OCI-LY1 (cell line): ENCODE results near the gene IGF2BP3.

Source experiments
- H2AFZ ChIP-seq: fragments of 200-600 bp; sonication (generic), shearing (Covaris generic); 2 replicates; pipeline ENCODE4 v1.6.0; 2014; ENCODE audit warnings: antibody characterized with exemption, mild to moderate bottlenecking, low read length
- H3F3A ChIP-seq: fragments of 200-600 bp; sonication (generic), shearing (Covaris generic); 2 replicates; pipeline ENCODE4 v1.6.0; 2014; ENCODE audit warnings: mild to moderate bottlenecking, antibody characterized with exemption, low read length, moderate library complexity; ENCODE audit not compliant: insufficient read depth
- H3K27ac ChIP-seq: fragments of 200-600 bp; sonication (generic); 2 replicates; pipeline ENCODE4 v1.5.1; 2014; ENCODE audit warnings: low read length, mixed run types, mild to moderate bottlenecking, low read depth; ENCODE audit not compliant: poor library complexity, severe bottlenecking
- H3K27me3 ChIP-seq: fragments of 200-600 bp; sonication (generic); 2 replicates; pipeline ENCODE4 v1.6.0; 2014; ENCODE audit warnings: antibody characterized with exemption, mild to moderate bottlenecking, low read length, moderate library complexity; ENCODE audit not compliant: insufficient read depth
- H3K36me3 ChIP-seq: fragments of 200-600 bp; sonication (generic); 2 replicates; pipeline ENCODE4 v1.6.1; 2014; ENCODE audit warnings: mild to moderate bottlenecking, antibody characterized with exemption, low read length, moderate library complexity, mixed read lengths; ENCODE audit not compliant: insufficient read depth
- H3K4me1 ChIP-seq: fragments of 200-600 bp; sonication (generic); 2 replicates; pipeline ENCODE4 v1.5.1; 2014; ENCODE audit warnings: mild to moderate bottlenecking, low read length, moderate library complexity; ENCODE audit not compliant: insufficient read depth, severe bottlenecking
- H3K4me2 ChIP-seq: fragments of 200-600 bp; sonication (generic), shearing (Covaris generic); 2 replicates; pipeline ENCODE4 v1.6.1; 2014; ENCODE audit warnings: low read length
- H3K4me3 ChIP-seq: fragments of 200-600 bp; sonication (generic); 2 replicates; pipeline ENCODE4 v1.5.1; 2014; ENCODE audit warnings: low read length, low read depth, mild to moderate bottlenecking, mixed read lengths; ENCODE audit not compliant: poor library complexity, severe bottlenecking
- H3K79me2 ChIP-seq: fragments of 200-600 bp; shearing (Covaris generic); 2 replicates; pipeline ENCODE4 v1.6.1; 2016; ENCODE audit warnings: mixed run types, low read length, mixed read lengths; ENCODE audit not compliant: insufficient read depth
- H3K9ac ChIP-seq: fragments of 200-600 bp; sonication (generic), shearing (Covaris generic); 2 replicates; pipeline ENCODE4 v1.6.1; 2014; ENCODE audit warnings: mild to moderate bottlenecking, low read length, mixed read lengths
- H3K9me2 ChIP-seq: fragments of 200-600 bp; sonication (generic), shearing (Covaris generic); 2 replicates; pipeline ENCODE4 v1.6.1; 2014; ENCODE audit warnings: low read depth, mild to moderate bottlenecking, low read length, mixed read lengths
- H3K9me3 ChIP-seq: fragments of 200-600 bp; shearing (Covaris generic); 2 replicates; pipeline ENCODE4 v1.6.1; 2014; ENCODE audit warnings: low read length, mixed read lengths
- H4K20me1 ChIP-seq: fragments of 200-600 bp; sonication (generic), shearing (Covaris generic); 2 replicates; pipeline ENCODE4 v1.6.0; 2016; ENCODE audit warnings: mild to moderate bottlenecking, low read length; ENCODE audit not compliant: insufficient read depth
- EZH2 ChIP-seq: fragments of 200-600 bp; sonication (generic), shearing (Covaris generic); IDR thresholded peaks from 2 replicates; pipeline ENCODE4 v1.8.0; 2017; ENCODE audit warnings: borderline replicate concordance, mixed run types, mild to moderate bottlenecking, antibody characterized with exemption, low read length, moderate library complexity, mixed read lengths
- TF ChIP-seq, protein P1 (sequence below): fragments of 200-600 bp; sonication (generic), shearing (Covaris generic); IDR thresholded peaks from 2 replicates; pipeline ENCODE4 v1.5.1; 2017; ENCODE audit warnings: mild to moderate bottlenecking, antibody characterized with exemption, low read length, moderate library complexity, mixed read lengths

IGF2BP3 gene

DNA sequence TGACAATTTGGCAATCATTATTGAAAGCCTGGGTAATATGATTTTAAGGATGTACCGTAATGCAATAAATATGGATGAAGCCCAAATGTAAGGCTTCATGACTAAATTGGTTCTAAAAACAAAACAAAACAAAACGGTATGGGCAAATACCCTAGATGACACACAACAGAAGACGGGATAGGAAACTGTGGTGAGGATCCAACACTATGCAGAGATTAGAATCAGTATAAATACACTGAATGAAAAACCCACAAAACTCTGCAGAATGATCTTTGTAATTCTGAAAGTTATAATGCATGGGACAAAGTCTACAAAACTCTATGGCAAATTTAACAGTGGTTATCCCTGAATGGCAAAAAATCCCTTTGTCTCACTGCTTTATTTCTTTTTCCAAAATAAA is 113.6 kb downstream of the IGF2BP3 start:
- H3K36me3 ChIP-seq: peaks cover 32% of the 10 kb centered on the region
- no peaks in the 10 kb centered on the region for H4K20me1 ChIP-seq
- no peak overlapping the region for H3K4me2 ChIP-seq
- H3K27me3 ChIP-seq: no peaks in the 10 kb centered on the region
- no peak overlapping the region for H2AFZ ChIP-seq
- no peak overlapping the region for H3K27ac ChIP-seq
- peaks cover 63% of the 10 kb centered on the region for H3K4me1 ChIP-seq
- H3K9ac ChIP-seq: no peak overlapping the region
- H3K79me2 ChIP-seq: no peaks in the 10 kb centered on the region; the same call in 1 of the 2 replicates
- H3K9me2 ChIP-seq: no peaks in the 10 kb centered on the region
- no peaks in the 10 kb centered on the region for H3F3A ChIP-seq
- H3K4me3 ChIP-seq: no peak overlapping the region
- TF ChIP-seq, protein P1, sequence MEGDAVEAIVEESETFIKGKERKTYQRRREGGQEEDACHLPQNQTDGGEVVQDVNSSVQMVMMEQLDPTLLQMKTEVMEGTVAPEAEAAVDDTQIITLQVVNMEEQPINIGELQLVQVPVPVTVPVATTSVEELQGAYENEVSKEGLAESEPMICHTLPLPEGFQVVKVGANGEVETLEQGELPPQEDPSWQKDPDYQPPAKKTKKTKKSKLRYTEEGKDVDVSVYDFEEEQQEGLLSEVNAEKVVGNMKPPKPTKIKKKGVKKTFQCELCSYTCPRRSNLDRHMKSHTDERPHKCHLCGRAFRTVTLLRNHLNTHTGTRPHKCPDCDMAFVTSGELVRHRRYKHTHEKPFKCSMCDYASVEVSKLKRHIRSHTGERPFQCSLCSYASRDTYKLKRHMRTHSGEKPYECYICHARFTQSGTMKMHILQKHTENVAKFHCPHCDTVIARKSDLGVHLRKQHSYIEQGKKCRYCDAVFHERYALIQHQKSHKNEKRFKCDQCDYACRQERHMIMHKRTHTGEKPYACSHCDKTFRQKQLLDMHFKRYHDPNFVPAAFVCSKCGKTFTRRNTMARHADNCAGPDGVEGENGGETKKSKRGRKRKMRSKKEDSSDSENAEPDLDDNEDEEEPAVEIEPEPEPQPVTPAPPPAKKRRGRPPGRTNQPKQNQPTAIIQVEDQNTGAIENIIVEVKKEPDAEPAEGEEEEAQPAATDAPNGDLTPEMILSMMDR: no peak
- peaks cover 6% of the 10 kb centered on the region for H3K9me3 ChIP-seq

DNA sequence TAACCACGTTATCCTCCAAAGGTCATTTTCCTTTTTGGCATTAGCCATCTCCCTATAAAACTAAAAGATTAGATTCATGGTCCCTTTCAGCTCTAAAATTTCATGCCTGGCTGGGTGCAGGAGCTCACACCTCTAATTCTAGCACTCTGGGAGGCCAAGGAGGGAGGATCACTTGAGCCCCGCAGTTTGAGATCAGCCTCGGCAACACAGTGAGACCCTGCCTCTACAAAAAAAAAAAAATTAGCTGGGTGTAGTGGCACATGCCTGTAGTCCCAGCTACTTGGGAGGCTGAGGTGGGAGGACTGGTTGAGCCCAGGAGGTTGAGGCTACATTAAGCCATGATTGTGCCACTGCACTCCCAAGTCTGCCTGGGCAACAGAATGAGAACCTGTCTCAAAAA is 114.1 kb downstream of the IGF2BP3 start:
- no peak overlapping the region for H3K27ac ChIP-seq
- no peak overlapping the region for H3K4me3 ChIP-seq
- no peaks in the 10 kb centered on the region for H4K20me1 ChIP-seq
- no peaks in the 10 kb centered on the region for H3K9me2 ChIP-seq
- H2AFZ ChIP-seq: no peak overlapping the region
- TF ChIP-seq, protein P1: no peak
- no peak for TF ChIP-seq EZH2
- H3K9me3 ChIP-seq: peaks cover 6% of the 10 kb centered on the region
- no peaks in the 10 kb centered on the region for H3F3A ChIP-seq
- peaks cover 57% of the 10 kb centered on the region for H3K4me1 ChIP-seq
- H3K79me2 ChIP-seq: no peaks in the 10 kb centered on the region; the same call in 1 of the 2 replicates
- H3K9ac ChIP-seq: no peak overlapping the region
- H3K36me3 ChIP-seq: peaks cover 26% of the 10 kb centered on the region
- H3K27me3 ChIP-seq: no peaks in the 10 kb centered on the region
- H3K4me2 ChIP-seq: no peak overlapping the region

DNA sequence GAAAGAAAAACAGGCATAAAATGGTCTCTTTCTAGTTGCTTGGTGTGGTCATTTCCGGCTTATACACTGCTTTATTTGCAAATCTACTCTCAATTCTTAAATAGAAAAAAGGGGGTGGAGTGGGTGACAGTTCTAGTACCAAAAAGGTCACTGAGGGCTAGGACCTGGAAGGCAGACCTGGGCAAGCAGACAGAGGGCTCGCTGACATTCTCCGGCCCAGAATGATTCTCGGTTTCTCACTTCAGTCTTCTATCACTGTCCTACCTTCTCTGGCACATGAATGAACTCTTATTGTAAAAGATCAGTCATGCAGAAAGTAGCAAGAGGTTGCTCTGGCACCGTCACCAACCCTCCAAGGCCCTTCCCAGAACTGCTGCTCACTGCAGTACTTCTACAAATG is 117.1 kb downstream of the IGF2BP3 start:
- Histone ChIP-seq H3K4me2 (peak overlapping the region; percentile 49), H3K9me2 (no peaks in the 10 kb centered on the region), H4K20me1 (no peaks in the 10 kb centered on the region), H3K27me3 (no peaks in the 10 kb centered on the region), H3K9ac (peak overlapping the region; percentile 7; the same call in 1 of the 2 replicates), H3K36me3 (peaks cover 32% of the 10 kb centered on the region), H3K27ac (peak overlapping the region; percentile 55), H3K4me1 (peaks cover 32% of the 10 kb centered on the region), H3K79me2 (no peaks in the 10 kb centered on the region), H2AFZ (no peak overlapping the region), H3F3A (no peaks in the 10 kb centered on the region), H3K4me3 (peak overlapping the region; percentile 0), H3K9me3 (no peaks in the 10 kb centered on the region)
- TF ChIP-seq, protein P1: no peak
- TF ChIP-seq EZH2: no peak
